Activated effector memory CD4-positive, alpha-beta T cell treated with Interleukin-2 at 50 U/mL for 16 hours (primary cell): Measurements from ENCODE around the gene SORCS3.

ENCODE experiments used
- DNase-seq: peaks from one replicate; pipeline ENCODE4 v3.0.0-alpha.2; 2020

The SORCS3 gene

DNA sequence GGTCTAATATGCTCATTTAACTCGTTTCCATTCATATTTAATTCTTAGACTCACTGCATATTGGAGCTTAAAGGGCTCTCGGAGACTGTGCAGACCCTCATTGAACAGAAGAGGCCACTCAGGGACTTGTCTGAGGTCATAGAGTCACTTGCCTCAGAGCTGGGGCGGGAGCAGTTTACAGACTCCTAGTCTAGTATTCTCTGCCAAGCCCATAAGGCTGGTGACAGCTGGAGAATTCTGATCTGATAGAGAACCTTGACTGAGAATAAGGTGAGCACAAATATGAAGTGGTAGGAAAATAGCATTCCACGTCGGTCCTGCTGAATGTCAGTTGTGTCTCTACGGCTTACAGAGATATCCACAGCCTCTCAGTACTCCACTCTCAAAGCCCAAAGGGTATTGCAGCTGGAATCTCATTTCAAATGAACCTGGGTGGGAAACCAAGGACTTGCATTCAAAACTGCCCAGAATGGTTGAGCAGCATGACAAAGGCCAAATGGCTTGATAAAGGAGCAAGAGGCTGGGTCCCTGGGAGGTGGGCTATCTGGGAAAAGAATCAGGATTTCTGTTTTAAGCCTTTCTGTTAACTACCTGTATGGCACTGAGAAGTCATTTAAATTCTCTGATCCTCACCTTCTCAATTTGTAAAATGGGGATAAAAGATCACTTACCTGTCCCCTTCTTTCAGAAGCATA is 283.2 kb downstream of the SORCS3 start:
- DNase-seq, result no peak

DNA sequence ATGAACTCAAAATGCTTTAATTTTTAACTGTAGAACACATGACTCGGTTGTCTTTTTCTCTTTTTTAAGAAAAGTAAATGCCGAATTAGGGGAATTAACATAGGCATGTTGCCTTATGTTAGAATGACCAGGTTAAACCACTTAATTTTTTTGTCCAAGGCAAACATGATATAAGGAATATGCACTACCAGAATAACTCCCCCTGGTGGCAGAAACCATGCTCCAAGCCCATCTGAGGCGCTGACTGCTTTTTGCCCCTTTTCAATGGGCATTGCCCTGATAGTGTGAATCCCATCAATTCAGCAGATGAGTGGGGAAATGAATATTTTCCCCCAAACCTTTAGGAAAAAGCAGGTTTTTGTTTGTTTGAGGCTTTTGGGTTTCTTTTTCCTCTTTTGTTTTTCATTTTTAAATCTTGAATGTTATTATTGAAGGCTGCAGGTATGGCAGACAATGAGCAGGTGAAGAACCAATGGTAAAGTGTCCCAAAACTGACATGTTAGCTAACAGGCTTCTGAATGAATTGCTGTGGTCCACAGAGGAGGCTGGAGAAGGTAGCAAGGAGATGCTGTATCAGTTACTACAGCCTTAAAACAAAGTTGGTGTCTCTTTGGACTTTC is 284.3 kb downstream of the SORCS3 start:
- no peak for DNase-seq

DNA sequence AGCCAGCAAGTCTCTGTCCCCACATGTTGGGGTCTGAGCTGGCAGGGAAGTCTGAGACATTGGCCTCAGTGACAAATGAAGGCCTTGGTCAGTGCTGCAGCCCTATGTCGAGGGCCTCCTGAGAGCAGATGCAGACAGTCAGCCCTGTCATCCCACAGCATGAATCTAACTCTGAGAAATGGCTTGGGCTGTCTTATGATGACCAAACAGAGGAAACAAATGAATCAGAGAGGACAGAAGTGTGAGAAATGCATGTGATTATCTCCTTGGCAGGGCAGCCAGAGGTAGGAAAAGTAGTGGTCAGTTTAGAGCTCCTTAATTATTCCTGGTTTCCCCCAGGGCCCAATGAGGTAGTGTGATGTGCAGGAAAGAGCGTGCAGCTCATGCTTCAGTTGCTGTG is 287.6 kb downstream of the SORCS3 start:
- DNase-seq, result no peak

DNA sequence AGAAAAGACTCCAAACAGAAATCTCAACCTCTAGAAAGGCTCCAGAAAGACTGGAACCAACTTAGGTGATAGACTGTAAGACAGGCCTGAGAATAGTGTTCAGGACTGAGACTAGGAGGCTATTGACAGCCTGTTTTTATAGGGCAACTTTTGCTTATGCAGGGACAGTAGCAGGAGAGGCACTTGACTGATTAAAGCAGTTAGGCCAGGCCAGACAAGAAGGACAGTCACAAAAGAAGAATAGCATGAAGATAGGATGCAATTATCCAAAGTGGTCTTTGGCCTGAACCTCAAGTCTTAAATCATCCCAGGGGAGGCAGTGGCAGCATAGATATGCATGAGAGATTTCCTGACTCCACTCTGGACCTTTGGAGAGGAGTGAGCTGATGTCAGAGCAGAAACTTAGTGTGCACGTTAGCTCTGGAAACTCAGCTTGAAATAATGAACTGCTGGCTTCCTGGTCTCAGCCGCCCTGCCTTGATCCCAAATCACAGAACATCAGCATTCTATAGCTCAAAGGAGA is 290.6 kb downstream of the SORCS3 start:
- no peak for DNase-seq

DNA sequence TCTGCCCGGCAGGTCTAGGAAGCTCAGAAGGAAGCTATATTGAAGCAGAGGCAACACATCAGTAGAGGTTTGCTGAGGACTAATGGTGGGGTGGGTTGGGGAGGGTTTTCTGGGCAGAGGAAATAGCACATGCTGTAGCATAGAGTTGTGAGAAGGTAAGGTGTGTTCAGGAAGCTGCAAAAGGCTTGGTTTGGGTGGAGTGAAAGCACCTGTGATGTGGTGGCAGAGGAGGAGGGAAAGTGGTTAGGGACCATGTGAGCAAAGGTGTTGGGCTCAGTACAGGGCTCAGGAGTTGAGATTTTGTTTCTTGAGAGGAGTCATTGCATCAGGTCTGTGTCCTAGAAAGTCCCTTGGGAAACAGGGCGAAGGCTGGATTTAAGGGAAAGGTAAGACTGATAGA is 294.6 kb downstream of the SORCS3 start:
- DNase-seq, result no peak

DNA sequence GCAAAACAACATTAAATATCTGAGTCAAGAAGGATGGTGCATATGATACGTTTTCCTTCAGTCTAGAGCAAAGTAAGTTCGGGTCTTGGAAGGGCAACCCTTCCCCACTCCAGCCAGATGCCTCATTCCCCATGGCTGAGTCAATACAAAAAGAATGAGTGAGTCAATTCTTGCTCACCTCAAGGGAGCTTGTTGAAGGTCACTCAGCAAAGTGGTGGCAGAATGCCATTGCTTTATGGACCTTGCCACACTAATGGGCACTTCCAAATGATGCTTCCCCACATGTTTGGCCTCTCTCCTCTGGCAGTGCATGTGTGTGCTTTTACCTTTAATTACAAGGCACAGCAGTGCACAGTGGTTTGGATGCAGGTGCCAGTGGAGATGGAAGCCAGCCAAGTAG is 296.5 kb downstream of the SORCS3 start:
- DNase-seq, result no peak

DNA sequence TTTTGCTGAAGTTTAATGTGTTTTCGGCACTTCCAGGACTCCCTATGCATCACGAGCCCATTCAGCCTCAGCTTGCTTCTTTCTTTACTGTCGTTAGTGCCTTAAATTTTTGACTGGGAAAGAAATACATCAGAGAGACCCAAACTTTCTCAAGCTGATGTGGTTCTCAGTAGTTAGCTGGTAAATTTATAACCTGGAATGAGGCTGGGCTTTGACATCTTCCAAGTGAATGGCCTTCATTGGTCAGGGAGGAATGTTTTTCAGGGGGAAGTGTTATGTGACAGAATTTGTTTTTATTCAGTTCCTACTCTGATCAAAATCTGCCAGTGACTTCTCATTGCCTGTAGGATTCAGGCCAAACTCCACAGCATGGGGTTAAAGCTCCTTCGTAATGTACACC is 296.9 kb downstream of the SORCS3 start:
- DNase-seq, result no peak

GRCh38 chr10:104941662-104942061 is 300.6 kb downstream of the SORCS3 start:
- DNase-seq, result no peak

DNA sequence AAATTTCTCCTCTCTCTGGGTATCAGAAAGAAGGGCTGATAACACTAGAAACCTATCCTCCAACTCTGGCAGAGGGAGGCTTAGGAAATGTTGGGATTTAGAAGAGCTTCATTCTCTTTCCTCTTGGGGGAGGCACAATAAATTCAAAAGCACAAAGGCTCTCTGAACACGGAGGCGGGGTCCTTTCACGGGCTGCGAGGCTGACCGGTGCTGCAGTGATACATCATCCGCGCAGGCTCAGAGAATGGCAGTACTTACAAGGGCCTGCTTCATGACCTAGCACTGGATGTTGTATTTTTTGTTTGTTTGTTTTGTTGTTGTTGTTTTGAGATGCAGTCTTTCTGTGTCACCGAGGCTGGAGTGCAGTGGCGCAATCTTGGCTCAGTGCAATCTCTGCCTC is 306.2 kb downstream of the SORCS3 start:
- no peak for DNase-seq

GRCh38 chr10:104957178-104957841 is 316.2 kb downstream of the SORCS3 start:
- no peak for DNase-seq

GRCh38 chr10:104966563-104967297 is 325.6 kb downstream of the SORCS3 start:
- DNase-seq, result no peak

DNA sequence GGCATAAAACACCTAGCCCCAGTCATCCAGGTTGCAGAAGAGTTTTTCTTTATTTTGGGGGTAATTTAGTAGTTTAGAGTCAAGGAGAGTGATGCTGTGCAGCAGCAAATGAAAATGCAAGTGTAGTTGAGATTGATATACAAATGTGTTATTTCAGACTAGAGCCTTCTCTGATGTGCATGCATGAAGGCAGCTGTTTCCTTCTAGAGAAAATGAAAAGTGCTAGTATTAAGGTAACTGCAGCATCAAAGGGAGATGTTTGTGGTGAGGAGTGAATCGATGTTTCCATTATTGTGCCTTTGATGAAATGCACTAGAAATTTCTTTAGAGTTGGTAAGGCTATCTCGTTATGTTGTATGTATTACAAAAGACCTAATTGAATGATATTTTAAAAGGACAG is 339.3 kb downstream of the SORCS3 start:
- DNase-seq, result no peak

- no peak for DNase-seq
These were observed 340.9 kb downstream of the SORCS3 start for GRCh38 chr10:104981995-104982394.

GRCh38 chr10:104988686-104989085 is 347.6 kb downstream of the SORCS3 start:
- no peak for DNase-seq

DNA sequence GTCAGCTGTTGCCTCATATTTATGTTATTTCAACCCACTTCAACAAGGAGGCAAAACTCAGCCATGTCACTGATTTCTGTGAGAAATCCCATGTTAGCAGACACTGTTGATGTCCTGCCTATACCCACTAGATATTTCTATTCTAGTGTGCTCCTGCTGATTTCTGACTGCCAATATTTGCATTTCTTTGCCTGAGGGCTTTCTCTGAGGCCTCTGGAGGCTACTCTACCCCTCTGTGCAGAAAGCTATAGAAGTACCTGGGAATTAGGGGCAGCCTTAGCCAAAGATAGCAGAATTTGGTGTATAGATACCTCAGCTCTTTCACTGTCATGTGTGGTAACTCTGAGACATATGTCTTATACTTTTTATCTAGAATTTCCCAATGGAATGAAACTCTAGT is 348.8 kb downstream of the SORCS3 start:
- DNase-seq, result no peak

DNA sequence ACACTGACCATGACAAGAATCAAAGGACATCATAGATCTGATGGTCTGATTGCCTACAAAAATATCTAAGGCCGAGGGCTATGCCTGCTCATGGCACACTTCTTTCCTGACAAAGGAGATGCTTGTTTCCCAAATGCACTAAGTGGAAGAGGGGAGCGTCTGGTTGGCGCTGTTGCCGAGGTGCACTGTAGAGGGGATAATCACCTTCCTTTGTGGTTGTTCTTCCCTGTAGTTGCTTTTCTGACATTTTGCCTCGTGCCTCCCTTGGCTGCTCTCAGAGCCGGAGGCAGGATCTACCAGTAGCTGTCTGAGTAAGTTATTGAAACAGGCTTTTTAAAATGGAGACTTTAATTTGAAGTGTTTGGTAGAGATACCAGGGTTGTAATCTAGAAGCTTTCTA is 352.0 kb downstream of the SORCS3 start:
- no peak for DNase-seq

DNA sequence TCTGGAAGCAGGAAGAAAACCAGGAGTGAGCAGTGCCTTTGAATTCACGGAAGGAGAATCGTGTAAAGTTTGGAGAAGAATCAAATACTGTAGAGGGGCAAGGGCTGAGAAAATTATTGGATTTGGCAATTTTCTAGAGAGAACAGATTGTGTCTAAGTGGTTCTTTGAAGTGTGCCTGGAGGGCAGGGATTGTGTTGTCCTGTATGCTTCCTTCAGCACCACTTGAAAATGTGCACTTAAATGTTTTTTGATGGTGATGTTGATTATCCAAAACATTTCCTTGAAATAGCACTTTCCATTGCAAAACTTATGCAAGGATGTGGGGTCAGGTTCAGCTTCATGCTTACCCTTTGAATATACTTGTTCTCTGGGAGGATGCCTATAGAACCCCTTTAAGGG is 360.2 kb downstream of the SORCS3 start:
- DNase-seq, result no peak

DNA sequence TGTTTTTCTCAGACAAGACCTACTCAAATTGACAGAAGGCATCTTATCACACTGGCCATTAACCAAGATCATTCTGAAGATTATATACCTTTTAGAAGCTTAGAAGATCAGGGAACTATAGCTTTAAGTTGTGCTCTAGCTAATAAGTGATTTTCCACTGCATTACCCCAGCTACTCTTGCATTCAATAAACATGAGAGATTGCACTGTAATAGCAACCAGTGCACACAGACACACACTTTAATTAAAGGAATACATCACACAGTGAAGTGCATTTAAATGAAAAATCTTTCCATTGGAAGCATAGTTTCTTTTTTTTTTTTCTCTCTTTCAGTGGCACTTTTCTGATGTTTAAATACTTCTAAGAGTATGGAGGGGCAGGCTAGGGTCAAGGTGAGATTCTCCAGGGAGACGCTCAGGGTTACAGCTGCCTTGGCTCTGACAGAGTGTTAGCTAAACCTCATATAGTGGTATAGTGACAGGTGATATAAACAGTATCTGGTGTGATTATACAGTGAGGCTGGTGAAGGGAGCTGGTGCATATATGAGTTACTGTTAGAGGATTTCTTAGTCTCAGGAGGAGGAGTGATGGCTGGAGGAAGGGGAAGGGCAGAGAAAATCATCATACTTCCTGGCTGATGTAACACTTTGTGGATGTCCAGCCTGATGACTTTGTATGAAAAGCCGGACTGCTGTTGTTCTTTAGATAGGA is 369.5 kb downstream of the SORCS3 start:
- DNase-seq, result no peak

- no peak for DNase-seq
These were observed 376.0 kb downstream of the SORCS3 start for GRCh38 chr10:105017116-105017515.

DNA sequence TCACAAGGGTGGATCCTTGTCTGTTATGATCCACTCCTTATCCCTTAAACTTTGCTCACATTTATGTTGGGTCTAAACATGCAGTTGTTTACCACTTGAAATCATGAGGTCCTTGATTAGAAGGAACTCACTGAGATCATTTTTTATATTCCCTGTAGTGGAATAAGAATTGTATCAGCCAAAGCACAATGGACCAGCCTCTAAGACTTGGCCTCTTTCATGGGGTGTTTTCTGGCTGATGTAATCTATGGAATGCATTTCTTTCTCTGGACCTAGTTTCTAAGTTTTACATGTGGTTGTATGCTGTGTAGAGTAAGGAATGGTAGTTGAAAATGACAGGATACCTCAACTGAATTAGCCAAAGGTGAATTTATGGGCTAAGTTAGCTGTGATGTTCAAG is 376.6 kb downstream of the SORCS3 start:
- no peak for DNase-seq

GRCh38 chr10:105023211-105024111 is 382.4 kb downstream of the SORCS3 start:
- no peak for DNase-seq

DNA sequence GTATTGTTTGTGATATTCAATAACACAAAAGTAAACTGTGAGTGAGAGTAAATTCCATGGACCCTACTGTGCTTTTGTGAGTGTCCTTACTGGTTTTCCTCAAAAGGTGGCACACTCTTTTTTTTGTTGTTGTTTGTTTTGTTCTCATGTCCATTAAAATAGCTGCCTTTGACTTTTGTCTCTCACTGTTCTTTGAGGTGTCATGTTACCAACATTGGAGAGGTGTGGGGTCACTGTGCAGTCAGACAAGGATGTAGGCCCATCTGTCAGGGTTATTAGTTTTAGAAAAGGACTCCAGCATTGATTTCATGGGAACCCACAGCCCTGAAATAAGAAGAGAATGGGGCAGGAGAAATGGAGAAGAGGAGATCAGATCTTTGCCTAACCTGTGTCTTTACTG is 383.1 kb downstream of the SORCS3 start:
- no peak for DNase-seq
